ENCODE data around the gene SNCB.
"Not testable (repeated sequence)": the region's sequence is repeated elsewhere in the genome, so short reads cannot be mapped to it uniquely, and the experiment has no call there.

The SNCB gene

DNA sequence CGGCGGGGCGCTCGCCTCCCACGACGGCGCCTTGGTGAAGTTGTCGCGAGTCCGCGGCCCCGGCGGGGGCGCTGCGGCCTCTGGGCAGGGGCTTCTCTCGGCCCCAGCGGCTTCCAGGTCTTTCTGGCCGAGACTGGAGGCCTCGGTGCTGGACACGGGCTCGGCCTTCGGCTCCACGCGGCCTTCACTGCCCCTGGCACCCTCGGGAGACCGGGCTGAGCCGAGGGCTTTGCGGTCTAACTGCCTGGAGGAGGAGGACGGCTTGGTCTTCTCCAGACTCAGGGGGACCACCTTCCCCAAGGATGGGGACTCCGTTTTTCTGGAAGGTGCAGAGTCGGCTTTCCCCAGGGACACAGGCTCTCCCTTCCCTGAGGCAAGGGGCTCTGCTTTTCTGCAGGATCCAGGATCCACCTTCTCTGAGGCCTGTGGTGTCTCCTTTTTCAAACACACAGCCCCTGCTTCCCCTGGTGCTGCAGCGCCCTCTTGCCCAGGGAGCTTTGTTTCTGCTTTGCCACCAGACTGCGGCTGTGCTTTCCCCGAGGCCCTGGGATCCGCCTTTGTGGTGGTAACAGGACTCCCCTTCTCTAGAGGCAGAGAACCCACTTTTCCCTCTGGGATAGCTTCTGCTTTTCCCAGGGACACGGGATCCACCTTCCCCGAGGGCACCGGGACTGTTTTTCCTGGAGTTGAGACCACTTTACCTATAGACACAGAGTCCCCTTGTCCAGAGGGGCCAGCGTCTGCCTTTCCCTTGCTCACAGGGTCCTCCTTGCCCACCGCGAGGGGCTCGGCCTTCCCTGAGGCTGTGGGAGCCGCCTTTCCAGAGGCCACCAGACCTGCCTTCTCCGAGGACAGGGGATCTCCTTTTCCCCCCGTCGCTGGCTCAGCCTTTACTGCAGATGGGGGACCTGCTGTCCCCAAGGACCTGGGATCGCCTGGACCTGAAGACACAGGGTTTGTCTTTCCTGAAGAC is 32.6 kb downstream of the SNCB start:
- DNase-seq (ENCODE audit: low read depth): no peak

GRCh38 chr5:176596689-176597416 is 33.5 kb downstream of the SNCB start:
- DNase-seq (ENCODE audit: low read depth): no peak

DNA sequence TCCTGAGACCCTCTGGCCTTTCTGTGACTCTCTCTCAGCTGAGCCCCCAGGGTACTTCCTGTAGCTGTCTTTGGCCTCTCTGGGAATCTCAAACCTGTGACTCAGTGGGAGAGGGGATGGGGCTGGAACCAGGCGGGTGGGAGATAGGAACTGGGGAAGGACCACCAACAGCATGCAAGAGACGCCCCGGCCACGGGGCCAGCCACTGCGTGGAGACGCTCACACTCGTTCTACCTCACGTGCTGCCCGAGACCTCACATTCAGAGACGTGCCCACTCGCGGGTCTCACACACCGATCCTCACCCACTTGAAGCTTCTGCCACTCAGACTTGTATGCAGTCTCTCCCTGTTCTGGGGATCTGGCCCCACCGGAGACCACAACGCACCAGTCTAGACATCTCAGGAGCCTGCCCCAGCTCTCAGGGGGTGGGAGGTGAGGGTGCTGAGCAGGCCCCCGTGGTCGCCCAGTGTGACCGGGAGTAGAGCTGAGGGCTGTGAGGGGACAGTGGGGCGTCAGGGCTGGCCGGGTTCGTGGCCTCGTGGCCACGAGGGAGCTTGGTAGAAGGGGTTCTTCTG is 34.2 kb downstream of the SNCB start:
- no peak for DNase-seq (ENCODE audit: low read depth)

DNA sequence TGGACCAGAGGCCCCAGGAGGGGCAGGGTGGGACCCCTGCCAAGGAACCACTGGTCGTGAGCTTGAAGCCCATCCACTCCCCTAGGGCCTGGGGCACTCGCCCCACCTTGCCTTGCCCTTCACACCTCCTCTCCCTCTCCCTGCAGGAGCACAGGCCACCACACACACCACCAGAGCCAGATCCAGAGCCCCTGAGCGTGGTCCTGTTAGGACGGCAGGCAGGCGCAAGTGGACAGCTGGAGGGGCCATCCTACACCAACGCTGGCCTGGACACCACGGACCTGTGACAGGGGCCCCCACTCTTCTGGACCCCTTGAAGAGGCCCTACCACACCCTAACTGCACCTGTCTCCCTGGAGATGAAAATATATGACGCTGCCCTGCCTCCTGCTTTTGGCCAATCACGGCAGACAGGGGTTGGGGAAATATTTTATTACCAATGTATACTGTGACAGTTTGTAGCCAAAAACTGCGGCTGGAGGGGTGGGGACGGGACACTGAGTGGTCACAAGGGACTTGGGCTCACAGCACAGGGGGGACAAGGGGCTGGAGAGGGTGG is 34.9 kb downstream of the SNCB start:
- no peak for DNase-seq (ENCODE audit: low read depth)

GRCh38 chr5:176594554-176594953 is 35.8 kb downstream of the SNCB start:
- no peak for DNase-seq (ENCODE audit: low read depth)

GRCh38 chr5:176593273-176593869 is 37.0 kb downstream of the SNCB start:
- no peak for DNase-seq (ENCODE audit: low read depth)

- no peak for DNase-seq (ENCODE audit: low read depth)
Measured at GRCh38 chr5:176592573-176592972, 37.8 kb downstream of the SNCB start.

- DNase-seq (ENCODE audit: low read depth): not testable (repeated sequence)
Measured at GRCh38 chr5:176591667-176592066, 38.7 kb downstream of the SNCB start.

DNA sequence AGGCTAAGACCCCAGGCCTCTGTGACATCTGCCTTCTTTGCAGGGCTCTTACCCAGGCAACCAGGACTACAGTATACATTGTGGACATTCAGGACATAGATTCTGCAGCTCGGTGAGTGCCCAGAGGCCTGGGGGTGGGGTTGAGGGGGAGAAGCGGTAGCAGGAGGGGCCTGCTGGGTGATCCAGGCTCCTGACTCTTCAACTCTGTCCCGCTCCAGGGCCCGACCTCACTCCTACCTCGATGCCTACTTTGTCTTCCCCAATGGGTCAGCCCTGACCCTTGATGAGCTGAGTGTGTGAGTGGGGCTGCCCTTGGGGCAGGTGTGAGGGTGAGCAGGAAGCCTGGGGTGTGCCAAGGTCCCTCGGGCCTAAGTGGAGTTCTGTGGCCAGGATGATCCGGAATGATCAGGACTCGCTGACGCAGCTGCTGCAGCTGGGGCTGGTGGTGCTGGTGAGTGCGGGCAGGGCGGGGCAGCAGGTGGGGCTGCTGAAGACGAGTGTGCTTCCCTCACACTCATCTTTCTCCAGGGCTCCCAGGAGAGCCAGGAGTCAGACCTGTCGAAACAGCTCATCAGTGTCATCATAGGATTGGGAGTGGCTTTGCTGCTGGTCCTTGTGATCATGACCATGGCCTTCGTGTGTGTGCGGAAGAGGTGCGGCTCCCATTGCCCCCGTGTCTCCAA is 40.2 kb downstream of the SNCB start:
- DNase-seq (ENCODE audit: low read depth): no peak

GRCh38 chr5:176589039-176589769 is 41.1 kb downstream of the SNCB start:
- no peak for DNase-seq (ENCODE audit: low read depth)

DNA sequence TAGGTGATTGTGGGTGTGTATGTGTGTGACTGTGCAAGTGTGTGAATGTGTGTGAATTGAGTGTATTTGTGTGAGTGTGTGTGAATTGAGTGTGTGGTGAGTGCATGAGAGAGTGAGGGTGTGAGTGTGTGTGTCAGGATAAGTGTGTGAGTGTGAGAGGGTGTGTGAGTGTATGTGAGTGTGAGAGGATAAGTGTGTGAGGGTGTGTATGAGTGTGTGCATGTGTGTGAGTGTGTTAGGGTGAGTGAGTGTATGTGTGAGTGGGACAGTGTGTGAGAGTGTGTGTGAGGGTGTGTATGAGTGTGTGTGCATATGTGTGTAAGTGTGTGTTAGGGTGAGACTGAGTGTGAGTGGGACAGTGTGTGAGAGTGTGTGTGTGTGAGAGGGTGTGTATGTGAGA is 42.0 kb downstream of the SNCB start:
- no peak for DNase-seq (ENCODE audit: low read depth)

GRCh38 chr5:176587398-176587797 is 42.9 kb downstream of the SNCB start:
- no peak for DNase-seq (ENCODE audit: low read depth)

- no peak for DNase-seq (ENCODE audit: low read depth)
Measured at GRCh38 chr5:176583076-176583475, 47.3 kb downstream of the SNCB start.

- no peak for DNase-seq (ENCODE audit: low read depth)
Measured at GRCh38 chr5:176581361-176581760, 49.0 kb downstream of the SNCB start.

- DNase-seq (ENCODE audit: low read depth): no peak
Measured at GRCh38 chr5:176579323-176579722, 51.0 kb downstream of the SNCB start.

DNA sequence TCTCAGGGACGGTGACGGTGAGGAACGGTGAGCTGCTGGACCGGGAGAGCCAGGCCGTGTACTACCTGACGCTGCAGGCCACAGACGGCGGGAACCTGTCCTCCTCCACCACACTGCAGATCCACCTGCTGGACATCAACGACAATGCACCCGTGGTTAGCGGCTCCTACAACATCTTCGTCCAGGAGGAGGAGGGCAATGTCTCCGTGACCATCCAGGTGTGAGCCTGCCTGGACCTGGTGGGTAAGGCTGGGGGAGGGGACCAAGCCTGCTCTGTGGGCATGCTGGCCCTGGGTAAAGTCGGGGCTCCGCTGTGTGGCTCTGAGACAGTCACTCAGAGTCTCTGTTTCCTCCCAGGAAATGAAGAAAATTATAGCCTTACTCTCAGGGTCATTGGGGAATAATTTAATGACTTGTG is 51.9 kb downstream of the SNCB start:
- DNase-seq (ENCODE audit: low read depth): peak; percentile 71

DNA sequence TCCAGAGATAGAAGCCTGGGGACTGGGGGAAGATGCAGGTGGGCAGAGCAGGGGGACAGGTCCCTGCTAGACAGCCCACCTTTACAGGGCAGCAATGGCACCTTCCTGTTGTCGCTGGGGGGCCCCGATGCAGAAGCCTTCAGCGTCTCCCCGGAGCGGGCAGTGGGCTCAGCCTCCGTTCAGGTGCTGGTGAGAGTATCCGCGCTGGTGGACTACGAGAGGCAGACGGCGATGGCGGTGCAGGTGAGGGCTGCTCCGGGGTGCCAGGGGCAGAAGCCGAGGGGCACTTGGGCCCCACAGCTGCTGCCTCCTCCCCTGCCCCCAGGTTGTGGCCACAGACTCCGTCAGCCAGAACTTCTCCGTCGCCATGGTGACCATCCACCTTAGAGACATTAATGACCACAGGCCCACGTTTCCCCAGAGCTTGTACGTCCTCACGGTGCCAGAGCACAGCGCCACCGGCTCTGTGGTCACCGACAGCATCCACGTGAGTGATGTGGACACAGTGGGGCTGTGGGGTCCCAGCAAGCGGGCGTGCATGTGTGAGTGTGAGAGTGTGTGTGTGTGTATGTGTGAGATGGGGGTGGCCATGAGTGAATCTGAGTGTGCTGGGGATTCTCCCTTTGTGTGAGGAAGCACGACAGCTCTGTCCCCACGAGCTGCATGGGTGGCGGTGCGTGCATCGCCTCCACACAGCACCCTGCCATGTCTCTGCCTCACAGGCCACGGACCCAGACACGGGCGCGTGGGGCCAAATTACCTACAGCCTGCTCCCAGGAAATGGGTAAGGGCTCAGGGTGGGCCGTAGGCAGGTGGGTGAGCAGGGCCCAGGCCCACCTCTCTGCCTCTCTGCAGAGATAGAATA is 52.8 kb downstream of the SNCB start:
- DNase-seq (ENCODE audit: low read depth): no peak

- no peak for DNase-seq (ENCODE audit: low read depth)
Measured at GRCh38 chr5:176575488-176576422, 54.6 kb downstream of the SNCB start.

DNA sequence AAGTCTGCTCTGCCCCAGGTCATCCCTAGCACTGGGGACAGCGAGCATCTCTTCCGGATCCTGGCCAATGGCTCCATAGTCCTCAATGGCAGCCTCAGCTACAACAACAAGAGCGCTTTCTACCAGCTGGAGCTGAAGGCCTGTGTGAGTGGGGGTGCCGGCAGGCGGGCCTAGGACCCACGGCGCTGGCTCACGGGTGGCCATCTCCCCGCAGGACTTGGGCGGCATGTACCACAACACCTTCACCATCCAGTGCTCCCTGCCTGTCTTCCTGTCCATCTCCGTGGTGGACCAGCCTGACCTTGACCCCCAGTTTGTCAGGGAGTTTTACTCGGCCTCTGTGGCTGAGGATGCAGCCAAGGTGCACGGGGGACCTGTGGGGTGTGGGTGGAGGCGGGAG is 55.3 kb downstream of the SNCB start:
- no peak for DNase-seq (ENCODE audit: low read depth)
